ENCODE results near the gene DDX47. TPM values are rescaled to one million over a fixed set of nuclear protein-coding genes. Genes with fewer than 3 reads are reported as not detected.

Gene DDX47
- total RNA-seq, 1 donor from 2014 or later, result 97.1 TPM

- DNase-seq (no peak), ATAC-seq (ENCODE audit: low read depth) (no peak)
- ChIA-PET CTCF (no interaction called here), POLR2A (no interaction called here)
- Mint-ChIP-seq H3K9me3 (no peaks in the 10 kb centered on the region), H3K4me1 (peaks cover 4% of the 10 kb centered on the region), H3K27me3 (no peaks in the 10 kb centered on the region), H3K27ac (no peak overlapping the region), H3K36me3 (ENCODE audit: low read depth) (no peaks in the 10 kb centered on the region), H3K4me3 (no peak overlapping the region)
- no peak for TF ChIP-seq CTCF (IDR thresholded peaks at IDR 0.05)
- intact Hi-C loops (cut with micrococcal nuclease), result no loop called here
Measured at GRCh38 chr12:12796171-12796570, 17.0 kb upstream of the DDX47 start.

DNA sequence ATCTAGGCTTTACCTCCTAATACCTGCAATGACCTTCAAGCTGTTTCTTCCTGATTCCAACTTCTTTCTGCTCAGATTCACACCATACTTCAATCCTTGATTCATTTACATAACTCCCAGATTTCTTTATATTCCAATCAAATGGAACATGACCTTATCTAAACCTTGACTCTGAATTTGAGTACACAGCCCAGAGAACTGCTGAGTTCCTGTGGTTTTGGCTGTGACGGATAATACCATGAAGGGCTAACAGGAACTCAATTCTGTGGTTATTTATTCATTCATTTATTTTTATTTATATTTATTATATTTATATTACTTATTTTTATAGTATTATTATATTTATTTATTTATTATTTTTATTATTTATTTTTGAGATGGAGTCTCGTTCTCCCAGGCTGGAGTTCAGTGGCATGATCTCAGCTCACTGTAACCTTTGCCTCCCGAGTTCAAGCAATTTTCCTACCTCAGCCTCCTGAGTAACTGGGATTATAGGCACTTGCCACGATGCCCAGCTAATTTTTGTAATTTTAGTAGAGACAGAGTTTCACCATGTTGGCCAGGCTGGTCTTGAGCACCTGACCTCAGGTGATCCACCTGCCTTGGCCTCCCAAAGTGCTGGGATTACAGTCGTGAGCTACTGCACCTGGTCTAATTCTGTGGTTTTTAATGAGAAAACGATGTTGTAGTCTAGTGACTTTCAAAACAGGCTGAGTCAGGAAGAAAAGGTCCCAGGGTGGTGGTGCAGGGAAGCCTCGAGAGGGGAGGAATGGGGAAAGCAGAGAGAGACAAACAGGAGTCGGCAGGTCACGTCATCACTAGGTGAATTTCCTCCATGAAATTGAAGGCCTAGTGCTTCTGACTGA is 16.0 kb upstream of the DDX47 start:
- Mint-ChIP-seq H3K27me3 (no peaks in the 10 kb centered on the region), H3K4me1 (peaks cover 12% of the 10 kb centered on the region), H3K27ac (no peak overlapping the region), H3K4me3 (no peak overlapping the region), H3K9me3 (no peaks in the 10 kb centered on the region), H3K36me3 (ENCODE audit: low read depth) (no peaks in the 10 kb centered on the region)
- DNase-seq (no peak), ATAC-seq (ENCODE audit: low read depth) (no peak)
- intact Hi-C loops (cut with micrococcal nuclease), result no loop called here
- CTCF ChIA-PET, result interaction anchor here (1.3 kb wide), 1 partner anchor 8 kb away, joined by 3 read pairs; no protein-coding TSS in a partner anchor
- POLR2A ChIA-PET, result no interaction called here
- TF ChIP-seq CTCF (IDR thresholded peaks at IDR 0.05), result no peak

DNA sequence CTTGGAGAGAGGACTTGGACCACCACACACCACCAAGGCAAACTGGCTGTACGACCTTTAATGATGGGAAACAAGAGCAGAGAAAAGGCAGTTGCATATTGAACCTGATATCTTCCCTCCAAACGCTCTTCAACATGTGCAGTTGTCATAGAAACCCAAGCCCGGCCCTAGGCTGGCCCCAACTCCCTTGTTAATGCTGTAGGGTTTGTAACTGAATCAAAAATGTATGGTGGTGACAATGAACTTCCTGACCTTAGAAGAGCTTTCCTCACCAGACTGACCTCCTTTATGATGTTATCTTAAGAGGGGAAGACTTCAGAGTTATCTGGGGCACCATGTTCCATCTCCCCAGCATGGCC is 15.4 kb upstream of the DDX47 start:
- no peak for DNase-seq
- no peaks in the 10 kb centered on the region for H3K27me3 Mint-ChIP-seq
- no peak overlapping the region for H3K4me3 Mint-ChIP-seq
- TF ChIP-seq CTCF (IDR thresholded peaks at IDR 0.05), result no peak
- no peaks in the 10 kb centered on the region for H3K36me3 Mint-ChIP-seq (ENCODE audit: low read depth)
- ChIA-PET CTCF (interaction anchor here (1.3 kb wide), 1 partner anchor 9 kb away, joined by 3 read pairs; no protein-coding TSS in a partner anchor), POLR2A (no interaction called here)
- H3K9me3 Mint-ChIP-seq, result no peaks in the 10 kb centered on the region
- H3K27ac Mint-ChIP-seq, result no peak overlapping the region
- H3K4me1 Mint-ChIP-seq, result peaks cover 18% of the 10 kb centered on the region
- no peak for ATAC-seq (ENCODE audit: low read depth)
- intact Hi-C loops (cut with micrococcal nuclease), result no loop called here

DNA sequence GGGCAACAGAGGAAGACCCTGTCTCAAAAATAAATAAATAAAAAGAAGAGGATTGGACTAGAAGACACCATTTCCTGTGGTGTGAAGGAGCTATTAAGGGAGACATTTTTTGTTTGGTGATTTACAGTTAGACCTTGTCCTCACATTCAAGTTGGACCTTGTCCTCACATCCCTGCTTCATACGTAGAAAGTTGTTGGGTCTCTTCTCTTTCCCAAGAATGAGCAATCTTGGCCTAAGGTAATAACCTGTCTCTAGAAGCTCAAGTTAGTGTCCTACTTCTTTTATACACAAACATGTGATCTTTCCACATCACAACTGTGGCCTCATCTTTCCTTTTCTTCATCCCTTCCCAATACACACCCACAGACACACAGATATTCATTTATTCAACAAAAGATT is 14.7 kb upstream of the DDX47 start:
- H3K9me3 Mint-ChIP-seq, result no peaks in the 10 kb centered on the region
- H3K27me3 Mint-ChIP-seq, result no peaks in the 10 kb centered on the region
- no peak for TF ChIP-seq CTCF (IDR thresholded peaks at IDR 0.05)
- DNase-seq (no peak), ATAC-seq (ENCODE audit: low read depth) (no peak)
- H3K4me3 Mint-ChIP-seq, result no peak overlapping the region
- ChIA-PET POLR2A (no interaction called here), CTCF (interaction anchor here (1.3 kb wide), 1 partner anchor 10 kb away, joined by 3 read pairs; no protein-coding TSS in a partner anchor)
- H3K4me1 Mint-ChIP-seq, result peaks cover 25% of the 10 kb centered on the region
- no peak overlapping the region for H3K27ac Mint-ChIP-seq
- intact Hi-C loops (cut with micrococcal nuclease), result no loop called here
- H3K36me3 Mint-ChIP-seq (ENCODE audit: low read depth), result no peaks in the 10 kb centered on the region

GRCh38 chr12:12799163-12799920 is 13.8 kb upstream of the DDX47 start:
- ChIA-PET CTCF (no interaction called here), POLR2A (interaction anchor here (1.5 kb wide), 1 partner anchor 14 kb away, joined by 3 read pairs; the partner anchor contains the start of gene DDX47)
- intact Hi-C loops (cut with micrococcal nuclease), result no loop called here
- DNase-seq (no peak), ATAC-seq (ENCODE audit: low read depth) (no peak)
- TF ChIP-seq CTCF (IDR thresholded peaks at IDR 0.05), result no peak
- no peak overlapping the region for H3K27ac Mint-ChIP-seq
- no peaks in the 10 kb centered on the region for H3K9me3 Mint-ChIP-seq
- H3K4me3 Mint-ChIP-seq, result no peak overlapping the region
- no peaks in the 10 kb centered on the region for H3K27me3 Mint-ChIP-seq
- H3K4me1 Mint-ChIP-seq, result peaks cover 33% of the 10 kb centered on the region
- H3K36me3 Mint-ChIP-seq (ENCODE audit: low read depth), result no peaks in the 10 kb centered on the region

Measured in activated B cell treated with CpG ODN at 0.5 μM for 24 hours (primary cell).